ENCODE results near the gene CDKN1C.

DNA sequence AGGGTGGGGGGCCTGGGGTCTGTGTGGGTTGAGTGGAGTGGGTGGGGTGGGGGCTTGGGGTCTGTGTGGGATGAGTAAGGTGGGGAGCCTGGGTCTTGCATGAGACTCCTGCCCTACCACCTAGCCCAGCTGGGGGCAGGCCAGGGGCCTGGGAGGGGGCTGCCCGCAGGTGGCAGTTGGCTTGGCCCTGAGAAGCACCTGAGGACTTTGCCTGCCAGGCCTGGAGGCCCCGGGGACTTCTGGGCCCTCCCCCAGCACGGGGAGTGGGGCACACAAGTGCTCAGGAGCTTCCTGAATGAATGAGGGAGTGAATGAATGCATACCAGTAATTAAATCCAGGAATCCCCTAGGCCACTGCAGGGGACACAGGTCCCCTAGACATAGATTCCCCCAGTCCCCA lies 37.1 kb upstream of the CDKN1C start:
- TF ChIP-seq, protein P1, sequence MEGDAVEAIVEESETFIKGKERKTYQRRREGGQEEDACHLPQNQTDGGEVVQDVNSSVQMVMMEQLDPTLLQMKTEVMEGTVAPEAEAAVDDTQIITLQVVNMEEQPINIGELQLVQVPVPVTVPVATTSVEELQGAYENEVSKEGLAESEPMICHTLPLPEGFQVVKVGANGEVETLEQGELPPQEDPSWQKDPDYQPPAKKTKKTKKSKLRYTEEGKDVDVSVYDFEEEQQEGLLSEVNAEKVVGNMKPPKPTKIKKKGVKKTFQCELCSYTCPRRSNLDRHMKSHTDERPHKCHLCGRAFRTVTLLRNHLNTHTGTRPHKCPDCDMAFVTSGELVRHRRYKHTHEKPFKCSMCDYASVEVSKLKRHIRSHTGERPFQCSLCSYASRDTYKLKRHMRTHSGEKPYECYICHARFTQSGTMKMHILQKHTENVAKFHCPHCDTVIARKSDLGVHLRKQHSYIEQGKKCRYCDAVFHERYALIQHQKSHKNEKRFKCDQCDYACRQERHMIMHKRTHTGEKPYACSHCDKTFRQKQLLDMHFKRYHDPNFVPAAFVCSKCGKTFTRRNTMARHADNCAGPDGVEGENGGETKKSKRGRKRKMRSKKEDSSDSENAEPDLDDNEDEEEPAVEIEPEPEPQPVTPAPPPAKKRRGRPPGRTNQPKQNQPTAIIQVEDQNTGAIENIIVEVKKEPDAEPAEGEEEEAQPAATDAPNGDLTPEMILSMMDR (IDR thresholded peaks at IDR 0.05), result no peak
- no peak for TF ChIP-seq POLR2A (IDR thresholded peaks at IDR 0.05)
